Measurements from ENCODE around the gene CNGB1. TPM values are rescaled to one million over a fixed set of nuclear protein-coding genes. Genes with fewer than 3 reads are reported as not detected.

The CNGB1 gene
- polyA plus RNA-seq (2013), result 0.11 and 0.12 TPM in 2 replicates

GRCh38 chr16:57970970-57971369, at the start of gene CNGB1:
TSS of gene CNGB1 (minus strand) at chr16:57971128. CDS start at chr16:57967286, 3,842 bp downstream.
- Histone ChIP-seq H3K4me3 (ENCODE audit: low read depth, low read length) (no peak within 1 kb of the TSS), H3K4me1 (ENCODE audit: control insufficient read depth in 1 of 2, insufficient read depth in 2 of 2, low read length in 2 of 2) (no peaks in the 10 kb centered on the region), H3K9ac (ENCODE audit: low read length) (no peak within 1 kb of the TSS), H2BK5ac (ENCODE audit: low read depth, low read length, poor library complexity) (no peak within 1 kb of the TSS), H3K27me3 (ENCODE audit: insufficient read depth, low read length) (no peaks in the 10 kb centered on the region), H2BK120ac (ENCODE audit: insufficient read depth, low read length, poor library complexity) (no peak within 1 kb of the TSS), H3K9me3 (ENCODE audit: insufficient read depth, low read depth, low read length) (peaks cover 2% of the 10 kb centered on the region), H2BK12ac (ENCODE audit: low read length) (no peak within 1 kb of the TSS), H3K18ac (ENCODE audit: low read length) (no peak within 1 kb of the TSS), H4K91ac (ENCODE audit: low read depth, low read length) (no peak within 1 kb of the TSS), H4K12ac (ENCODE audit: low read depth, low read length) (no peak within 1 kb of the TSS), H3K4ac (ENCODE audit: low read depth, low read length) (no peak within 1 kb of the TSS), H3K14ac (ENCODE audit: low read length) (no peak within 1 kb of the TSS), H3K36me3 (ENCODE audit: control insufficient read depth in 1 of 2, insufficient read depth in 2 of 2, low read length in 2 of 2) (no peaks in the 10 kb centered on the region), H3K79me1 (ENCODE audit: low read length) (no peaks in the 10 kb centered on the region), H2AK5ac (ENCODE audit: low read length) (no peak within 1 kb of the TSS), H3K4me2 (ENCODE audit: low read length) (no peak within 1 kb of the TSS), H4K8ac (ENCODE audit: low read depth, low read length) (no peak within 1 kb of the TSS), H3K27ac (ENCODE audit: low read depth, low read length) (no peak within 1 kb of the TSS), H3K79me2 (ENCODE audit: control insufficient read depth, insufficient read depth, low read length, poor library complexity) (no peaks in the 10 kb centered on the region), H3K23ac (ENCODE audit: low read length) (no peak within 1 kb of the TSS), H2AFZ (ENCODE audit: insufficient read depth, low read length, poor library complexity) (no peak within 1 kb of the TSS)
- WGBS (ENCODE audit: extremely low coverage, insufficient coverage, insufficient read length), result no CpG with 5 or more reads among the region's 6 CpGs
- DNase-seq, result no peak

- no peak overlapping the region for H3K4ac ChIP-seq (ENCODE audit: low read depth, low read length)
- H4K91ac ChIP-seq (ENCODE audit: low read depth, low read length), result no peak overlapping the region
- H3K14ac ChIP-seq (ENCODE audit: low read length), result no peak overlapping the region
- H2BK12ac ChIP-seq (ENCODE audit: low read length), result no peak overlapping the region
- H3K27ac ChIP-seq (ENCODE audit: low read depth, low read length), result no peak overlapping the region
- H3K27me3 ChIP-seq (ENCODE audit: insufficient read depth, low read length), result no peaks in the 10 kb centered on the region
- no peak overlapping the region for H3K4me2 ChIP-seq (ENCODE audit: low read length)
- no peak overlapping the region for H3K9ac ChIP-seq (ENCODE audit: low read length)
- no peak overlapping the region for H2AFZ ChIP-seq (ENCODE audit: insufficient read depth, low read length, poor library complexity)
- H3K4me1 ChIP-seq (ENCODE audit: control insufficient read depth in 1 of 2, insufficient read depth in 2 of 2, low read length in 2 of 2), result peaks cover 4 to 10% of the 10 kb centered on the region in 2 experiments
- peaks cover 7 to 16% of the 10 kb centered on the region in 2 experiments for H3K36me3 ChIP-seq (ENCODE audit: control insufficient read depth in 1 of 2, insufficient read depth in 2 of 2, low read length in 2 of 2)
- no peak overlapping the region for H2BK5ac ChIP-seq (ENCODE audit: low read depth, low read length, poor library complexity)
- peaks cover 3% of the 10 kb centered on the region for H3K79me1 ChIP-seq (ENCODE audit: low read length)
- H2AK5ac ChIP-seq (ENCODE audit: low read length), result no peak overlapping the region
- H4K12ac ChIP-seq (ENCODE audit: low read depth, low read length), result no peak overlapping the region
- H3K9me3 ChIP-seq (ENCODE audit: insufficient read depth, low read depth, low read length), result no peaks in the 10 kb centered on the region
- H3K79me2 ChIP-seq (ENCODE audit: control insufficient read depth, insufficient read depth, low read length, poor library complexity), result no peaks in the 10 kb centered on the region
- H3K4me3 ChIP-seq (ENCODE audit: low read depth, low read length), result no peak overlapping the region
- H3K23ac ChIP-seq (ENCODE audit: low read length), result no peak overlapping the region
- H2BK120ac ChIP-seq (ENCODE audit: insufficient read depth, low read length, poor library complexity), result no peak overlapping the region
- DNase-seq, result no peak
- H4K8ac ChIP-seq (ENCODE audit: low read depth, low read length), result no peak overlapping the region
- no peak overlapping the region for H3K18ac ChIP-seq (ENCODE audit: low read length)
- no CpG with 5 or more reads among the region's 8 CpGs for WGBS (ENCODE audit: extremely low coverage, insufficient coverage, insufficient read length)
These were observed 49.1 kb upstream of the CNGB1 start for GRCh38 chr16:58019866-58020538.

- Histone ChIP-seq H3K27ac (ENCODE audit: low read depth, low read length) (no peak overlapping the region), H4K12ac (ENCODE audit: low read depth, low read length) (no peak overlapping the region), H3K36me3 (ENCODE audit: control insufficient read depth in 1 of 2, insufficient read depth in 2 of 2, low read length in 2 of 2) (peaks cover 7 to 16% of the 10 kb centered on the region in 2 experiments), H2BK120ac (ENCODE audit: insufficient read depth, low read length, poor library complexity) (no peak overlapping the region), H4K8ac (ENCODE audit: low read depth, low read length) (no peak overlapping the region), H3K14ac (ENCODE audit: low read length) (no peak overlapping the region), H2AK5ac (ENCODE audit: low read length) (no peak overlapping the region), H3K4me1 (ENCODE audit: control insufficient read depth in 1 of 2, insufficient read depth in 2 of 2, low read length in 2 of 2) (peaks cover 0 to 6% of the 10 kb centered on the region in 2 experiments), H4K91ac (ENCODE audit: low read depth, low read length) (no peak overlapping the region), H3K9ac (ENCODE audit: low read length) (no peak overlapping the region), H3K79me2 (ENCODE audit: control insufficient read depth, insufficient read depth, low read length, poor library complexity) (no peaks in the 10 kb centered on the region), H3K23ac (ENCODE audit: low read length) (no peak overlapping the region), H3K27me3 (ENCODE audit: insufficient read depth, low read length) (no peaks in the 10 kb centered on the region), H2BK5ac (ENCODE audit: low read depth, low read length, poor library complexity) (no peak overlapping the region), H3K4ac (ENCODE audit: low read depth, low read length) (no peak overlapping the region), H3K79me1 (ENCODE audit: low read length) (no peaks in the 10 kb centered on the region), H2AFZ (ENCODE audit: insufficient read depth, low read length, poor library complexity) (no peak overlapping the region), H3K4me2 (ENCODE audit: low read length) (no peak overlapping the region), H2BK12ac (ENCODE audit: low read length) (no peak overlapping the region), H3K4me3 (ENCODE audit: low read depth, low read length) (no peak overlapping the region), H3K18ac (ENCODE audit: low read length) (no peak overlapping the region), H3K9me3 (ENCODE audit: insufficient read depth, low read depth, low read length) (no peaks in the 10 kb centered on the region)
- WGBS (ENCODE audit: extremely low coverage, insufficient coverage, insufficient read length), result no CpG with 5 or more reads among the region's 7 CpGs
- peak in 1 of 2 donors; percentile 12 for DNase-seq
These were observed 47.9 kb upstream of the CNGB1 start for GRCh38 chr16:58018803-58019202.

- H3K79me1 ChIP-seq (ENCODE audit: low read length), result peaks cover 6% of the 10 kb centered on the region
- peaks cover 11 to 26% of the 10 kb centered on the region in 2 experiments for H3K36me3 ChIP-seq (ENCODE audit: control insufficient read depth in 1 of 2, insufficient read depth in 2 of 2, low read length in 2 of 2)
- no peak overlapping the region for H3K14ac ChIP-seq (ENCODE audit: low read length)
- no peak for DNase-seq
- H3K4me2 ChIP-seq (ENCODE audit: low read length), result no peak overlapping the region
- no peak overlapping the region for H3K18ac ChIP-seq (ENCODE audit: low read length)
- WGBS (ENCODE audit: extremely low coverage, insufficient coverage, insufficient read length), result no CpG with 5 or more reads among the region's 12 CpGs
- H2AFZ ChIP-seq (ENCODE audit: insufficient read depth, low read length, poor library complexity), result no peak overlapping the region
- H2BK5ac ChIP-seq (ENCODE audit: low read depth, low read length, poor library complexity), result no peak overlapping the region
- no peak overlapping the region for H3K4me3 ChIP-seq (ENCODE audit: low read depth, low read length)
- no peak overlapping the region for H3K23ac ChIP-seq (ENCODE audit: low read length)
- H4K91ac ChIP-seq (ENCODE audit: low read depth, low read length), result no peak overlapping the region
- no peaks in the 10 kb centered on the region for H3K79me2 ChIP-seq (ENCODE audit: control insufficient read depth, insufficient read depth, low read length, poor library complexity)
- H4K12ac ChIP-seq (ENCODE audit: low read depth, low read length), result no peak overlapping the region
- no peak overlapping the region for H2AK5ac ChIP-seq (ENCODE audit: low read length)
- H4K8ac ChIP-seq (ENCODE audit: low read depth, low read length), result no peak overlapping the region
- H3K4me1 ChIP-seq (ENCODE audit: control insufficient read depth in 1 of 2, insufficient read depth in 2 of 2, low read length in 2 of 2), result peaks cover 10 to 14% of the 10 kb centered on the region in 2 experiments
- no peak overlapping the region for H2BK12ac ChIP-seq (ENCODE audit: low read length)
- no peak overlapping the region for H2BK120ac ChIP-seq (ENCODE audit: insufficient read depth, low read length, poor library complexity)
- H3K9me3 ChIP-seq (ENCODE audit: insufficient read depth, low read depth, low read length), result no peaks in the 10 kb centered on the region
- no peaks in the 10 kb centered on the region for H3K27me3 ChIP-seq (ENCODE audit: insufficient read depth, low read length)
- no peak overlapping the region for H3K9ac ChIP-seq (ENCODE audit: low read length)
- no peak overlapping the region for H3K4ac ChIP-seq (ENCODE audit: low read depth, low read length)
- H3K27ac ChIP-seq (ENCODE audit: low read depth, low read length), result no peak overlapping the region
These were observed 46.0 kb upstream of the CNGB1 start for GRCh38 chr16:58016840-58017446.

Data from trophoblast cell (in vitro differentiated cells and primary cell).